GM21526 (cell line): ENCODE results near the gene CHD1L.
A peak's percentile ranks its signal among the peaks of the same experiment; 100 is the strongest.
"Not testable (repeated sequence)": the region's sequence is repeated elsewhere in the genome, so short reads cannot be mapped to it uniquely, and the experiment has no call there.

ENCODE experiments used
- ATAC-seq: cut with Tn5 transposase; IDR thresholded peaks from one replicate; pipeline ENCODE4 v1.9.1; 2021; ENCODE audit warnings: moderate library complexity; ENCODE audit not compliant: unreplicated experiment, low FRiP score

Gene CHD1L

DNA sequence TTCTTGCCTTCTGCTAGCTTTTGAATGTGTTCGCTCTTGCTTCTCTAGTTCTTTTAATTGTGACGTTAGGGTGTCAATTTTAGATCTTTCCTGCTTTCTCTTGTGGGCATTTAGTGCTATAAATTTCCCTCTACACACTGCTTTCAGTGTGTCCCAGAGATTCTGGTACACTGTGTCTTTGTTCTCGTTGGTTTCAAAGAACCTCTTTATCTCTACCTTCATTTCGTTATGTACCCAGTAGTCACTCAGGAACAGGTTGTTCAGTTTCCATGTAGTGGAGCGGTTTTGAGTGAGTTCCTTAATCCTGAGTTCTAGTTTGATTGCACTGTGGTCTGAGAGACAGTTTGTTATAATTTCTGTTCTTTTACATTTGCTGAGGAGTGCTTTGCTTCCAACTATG, 11.5 kb upstream of the CHD1L start:
- not testable (repeated sequence) for ATAC-seq

DNA sequence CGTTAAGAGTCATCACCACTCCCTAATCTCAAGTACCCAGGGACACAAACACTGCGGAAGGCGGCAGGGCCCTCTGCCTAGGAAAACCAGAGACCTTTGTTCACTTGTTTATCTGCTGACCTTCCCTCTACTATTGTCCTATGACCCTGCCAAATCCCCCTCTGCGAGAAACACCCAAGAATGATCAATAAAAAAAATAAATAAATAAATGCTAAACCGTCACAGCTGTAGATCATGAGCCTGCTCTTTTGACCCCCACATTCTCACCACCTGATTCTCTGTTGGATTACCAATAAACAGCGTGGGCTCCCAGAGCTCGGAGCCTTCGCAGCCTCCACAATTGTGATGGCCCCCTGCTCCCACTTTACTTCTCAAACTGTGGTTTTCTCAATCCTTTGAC, 8.6 kb upstream of the CHD1L start:
- not testable (repeated sequence) for ATAC-seq

DNA sequence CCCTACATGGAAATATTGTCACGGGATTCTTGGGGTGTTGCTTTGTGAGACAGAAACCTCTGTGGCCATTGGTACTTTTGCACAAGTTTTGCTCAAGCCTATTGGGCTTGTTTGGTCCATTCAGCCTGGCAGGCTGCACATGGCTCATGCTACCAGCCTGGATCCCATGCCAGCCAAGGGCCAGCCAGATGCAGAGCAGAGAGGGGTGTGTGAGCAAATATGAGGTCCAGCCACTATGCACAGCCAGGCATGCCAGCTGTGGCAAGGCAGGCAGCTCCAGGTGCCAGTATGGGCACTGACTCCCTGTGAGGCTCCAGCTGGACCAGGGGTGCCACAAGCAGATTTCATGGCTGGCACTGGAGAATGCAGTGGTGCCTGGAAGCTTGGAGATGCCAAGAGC, 6.7 kb upstream of the CHD1L start:
- no peak for ATAC-seq

DNA sequence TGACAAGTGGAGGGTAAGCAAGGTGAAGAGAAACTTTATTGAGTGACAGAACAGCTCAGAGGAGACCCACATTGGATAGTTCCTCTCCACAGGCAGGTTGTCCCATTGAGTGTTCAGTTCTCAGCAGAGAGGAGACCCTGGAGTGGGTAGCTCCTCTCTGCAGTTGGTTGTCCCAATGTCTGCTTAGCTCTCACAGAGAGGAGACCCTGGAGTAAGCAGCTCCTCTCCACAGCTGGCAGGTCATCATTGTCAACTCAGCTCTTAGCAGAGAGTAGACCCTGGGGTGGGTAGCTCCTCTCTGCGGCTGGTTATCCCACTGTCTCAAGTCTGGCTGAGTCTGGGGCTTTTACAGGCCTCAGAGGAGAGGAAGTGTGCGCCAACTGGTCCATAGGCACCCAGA, 6.0 kb upstream of the CHD1L start:
- ATAC-seq, result no peak

DNA sequence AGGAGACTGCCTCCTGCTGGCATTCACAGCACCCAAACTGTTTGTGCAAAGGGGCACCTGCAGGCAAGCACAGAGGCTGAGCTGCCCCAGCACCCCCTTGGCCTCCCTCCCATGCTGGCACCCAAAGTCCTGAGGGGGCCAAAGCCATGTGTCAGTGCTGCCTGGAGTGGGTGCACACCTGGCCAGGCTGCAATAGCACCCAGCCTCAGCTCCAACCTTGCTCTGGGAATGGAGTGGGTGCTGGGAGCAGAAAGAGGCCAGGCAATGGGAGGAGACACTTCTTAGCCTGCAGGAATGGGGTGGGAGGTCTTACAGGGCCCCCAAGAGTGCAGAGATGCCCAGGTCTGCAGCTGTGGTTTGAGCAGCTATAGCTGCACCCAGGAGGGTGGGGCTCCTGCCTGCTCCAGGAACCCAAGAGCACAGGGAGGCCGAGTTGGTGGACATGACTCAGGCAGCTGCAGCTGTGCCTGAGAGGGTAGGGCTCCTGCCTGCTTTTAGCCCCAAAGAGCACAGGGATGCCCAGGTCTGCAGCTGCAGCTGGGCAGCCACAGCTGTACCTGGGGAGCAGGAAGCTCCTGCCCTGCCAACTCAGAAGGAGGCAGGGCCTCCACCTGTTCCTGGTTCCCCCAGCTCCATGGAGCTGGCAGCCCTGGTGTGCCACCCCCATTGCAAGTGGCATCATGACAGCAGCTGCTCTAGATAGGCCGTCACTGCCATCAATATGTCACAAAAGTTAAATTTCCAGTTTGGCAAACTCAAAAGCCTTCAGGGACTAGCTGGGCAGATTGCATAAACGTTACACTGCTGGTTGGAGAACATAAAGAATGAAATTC, 5.3 kb upstream of the CHD1L start:
- ATAC-seq, result no peak

DNA sequence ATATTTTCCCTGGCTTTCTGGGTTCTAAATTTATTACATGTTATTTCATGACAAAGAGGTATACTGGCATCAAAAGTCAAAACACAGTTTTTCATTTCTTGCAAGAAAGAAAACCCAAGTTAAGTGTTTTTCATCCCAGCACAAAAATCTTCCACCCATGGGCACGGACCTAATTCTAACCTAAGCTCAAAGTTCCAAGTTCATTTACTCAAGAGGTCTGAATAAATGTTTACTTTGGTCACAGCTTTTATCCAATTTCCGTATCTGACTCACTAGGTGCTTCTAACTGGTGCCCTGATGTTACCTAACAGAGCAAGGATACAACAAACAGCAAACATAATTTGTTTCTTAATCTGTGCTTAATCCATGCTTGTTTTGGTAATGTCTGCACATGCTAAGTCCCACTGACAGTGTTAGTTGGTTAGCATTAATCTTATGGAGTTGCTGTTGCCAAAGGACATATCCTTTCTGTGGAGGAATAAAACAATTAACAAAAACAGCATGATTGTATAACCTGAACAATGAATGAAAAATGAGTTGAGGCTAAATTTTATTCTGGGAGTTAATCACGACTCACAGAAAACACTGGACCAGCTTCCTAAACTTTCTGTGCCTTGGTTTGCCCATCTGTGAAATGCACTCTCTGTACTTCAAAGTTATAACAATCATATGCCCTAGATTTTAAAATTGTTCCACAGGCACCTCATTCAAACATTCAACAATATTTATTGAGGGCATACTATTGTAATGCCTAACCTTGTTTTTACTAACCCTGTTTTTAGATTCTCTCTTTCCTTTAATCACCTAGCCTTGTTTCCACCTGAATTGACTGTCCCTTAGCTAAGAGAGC, 4.2 kb upstream of the CHD1L start:
- ATAC-seq, result no peak

DNA sequence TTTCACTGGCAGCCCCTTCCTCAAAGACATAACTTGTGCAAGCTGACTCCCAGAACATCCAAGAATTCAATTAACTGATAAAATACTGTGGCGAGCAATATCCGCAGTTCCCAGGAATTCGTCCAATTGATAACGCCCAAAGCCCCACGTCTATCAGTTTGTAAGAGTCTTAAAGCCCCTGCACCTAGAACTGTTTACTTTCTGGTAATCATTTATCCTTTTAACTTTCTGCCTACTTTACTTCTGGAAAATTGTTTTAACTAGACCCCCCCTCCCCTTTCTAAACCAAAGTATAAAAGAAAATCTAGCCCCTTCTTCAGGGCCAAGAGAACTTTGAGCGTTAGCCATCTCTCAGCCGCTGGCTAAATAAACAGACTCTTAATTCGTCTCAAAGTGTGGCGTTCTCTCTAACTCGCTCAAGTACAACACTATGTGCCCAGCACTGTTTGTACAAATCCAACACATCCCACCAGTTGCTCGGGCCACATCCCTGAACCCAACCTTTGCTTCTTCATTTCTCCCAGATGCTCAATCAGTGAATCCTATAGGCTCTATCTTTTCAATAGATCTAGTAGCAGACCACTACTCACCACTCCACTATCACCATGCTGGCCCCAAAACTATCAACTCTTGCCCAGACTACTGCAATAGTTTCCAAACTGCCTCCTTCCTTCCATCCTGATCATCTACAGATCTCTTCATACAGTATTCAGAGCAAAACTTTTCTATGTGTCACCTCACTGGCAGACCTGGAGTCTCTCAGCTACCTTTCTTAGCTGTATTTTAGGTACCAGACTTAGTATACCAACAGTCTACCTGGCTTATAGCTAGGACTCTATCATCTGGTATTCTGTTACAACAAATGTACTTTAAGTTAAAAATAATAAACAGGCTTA, 3.3 kb upstream of the CHD1L start:
- ATAC-seq, result no peak

DNA sequence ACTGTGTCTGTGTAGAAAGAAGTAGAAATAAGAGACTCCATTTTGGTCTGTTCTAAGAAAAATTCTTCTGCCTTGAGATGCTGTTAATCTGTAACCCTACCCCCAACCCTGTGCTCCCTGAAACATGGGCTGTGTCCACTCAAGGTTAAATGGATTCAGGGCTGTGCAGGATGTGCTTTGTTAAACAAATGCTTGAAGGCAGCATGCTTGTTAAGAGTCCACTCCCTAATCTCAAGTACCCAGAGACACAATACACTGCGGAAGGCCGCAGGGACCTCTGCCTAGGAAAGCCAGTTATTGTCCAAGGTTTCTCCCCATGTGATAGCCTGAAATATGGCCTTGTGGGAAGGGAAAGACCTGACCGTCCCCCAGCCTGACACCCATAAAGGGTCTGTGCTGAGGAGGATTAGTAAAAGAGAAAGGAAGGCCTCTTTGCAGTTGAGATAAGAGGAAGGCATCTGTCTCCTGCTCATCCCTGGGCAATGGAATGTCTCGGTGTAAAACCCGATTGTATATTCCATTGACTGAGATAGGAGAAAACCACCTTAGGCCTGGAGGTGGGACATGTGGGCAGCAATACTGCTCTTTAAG, 2.3 kb upstream of the CHD1L start:
- ATAC-seq, result not testable (repeated sequence)

DNA sequence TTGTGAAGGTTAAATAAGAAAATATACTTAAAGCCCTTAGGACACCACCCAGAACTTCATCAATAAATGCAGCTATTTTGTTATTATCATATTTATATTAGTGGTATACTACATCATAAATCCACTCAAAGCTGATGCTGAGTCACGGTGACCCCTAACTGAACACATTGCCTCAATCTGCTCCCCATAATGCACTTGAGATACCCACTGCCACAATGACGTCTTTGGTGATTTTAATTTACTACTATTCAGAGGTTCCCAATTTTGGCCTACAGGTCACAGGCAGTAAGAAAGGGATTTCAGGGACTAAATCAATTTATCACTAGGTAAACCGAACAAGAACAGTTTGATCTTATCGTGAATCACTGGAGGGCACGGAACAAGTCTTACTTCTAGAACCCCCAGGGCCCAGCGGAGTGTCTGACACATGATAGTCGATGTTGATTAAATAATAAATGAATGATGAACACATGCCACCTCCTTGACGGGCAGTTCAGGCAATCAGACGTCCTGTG, 493 bp upstream of the CHD1L start:
- no peak for ATAC-seq

DNA sequence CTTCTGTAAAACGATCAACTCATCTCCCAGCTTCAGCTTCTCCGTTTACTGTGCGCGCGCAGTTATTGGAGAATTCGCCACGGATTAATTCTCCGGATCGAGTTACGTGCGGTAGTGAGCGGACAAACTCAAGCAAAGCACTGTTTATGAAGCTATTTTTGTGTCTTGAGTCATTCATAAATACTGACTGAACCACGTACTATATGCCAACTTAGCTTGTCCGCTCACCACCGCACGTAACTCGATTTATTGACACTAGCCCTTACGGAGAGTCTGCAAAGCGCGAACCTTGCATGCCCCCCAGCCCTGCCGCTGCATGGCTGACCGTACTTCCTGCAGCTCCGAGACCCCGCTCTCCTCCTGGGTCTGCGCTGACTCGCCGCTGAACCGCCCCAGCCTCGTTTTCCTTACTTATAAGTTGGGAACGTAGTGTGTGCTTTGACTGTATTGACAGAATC, 773 bp downstream of the CHD1L start:
- ATAC-seq, result peak; percentile 28

DNA sequence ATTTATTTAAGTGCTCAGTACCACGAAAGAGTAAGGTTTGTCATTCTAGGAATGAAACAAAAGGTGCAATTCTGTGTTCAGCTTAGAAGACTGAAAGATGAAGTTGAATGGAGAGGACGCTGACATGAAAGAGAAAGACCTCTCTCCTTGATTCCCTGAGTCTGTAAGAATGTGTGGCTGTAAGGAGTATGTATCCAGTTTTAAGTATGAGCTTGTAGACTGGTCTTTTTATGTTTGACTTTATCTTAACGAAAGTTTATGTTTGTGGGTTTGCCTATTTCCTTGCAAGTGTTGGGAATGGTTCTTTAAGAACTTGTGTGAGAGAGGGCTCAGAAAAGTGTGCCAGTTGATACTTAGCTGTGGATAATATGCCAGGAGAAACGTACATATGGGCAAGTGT, 1.4 kb downstream of the CHD1L start:
- ATAC-seq, result no peak

DNA sequence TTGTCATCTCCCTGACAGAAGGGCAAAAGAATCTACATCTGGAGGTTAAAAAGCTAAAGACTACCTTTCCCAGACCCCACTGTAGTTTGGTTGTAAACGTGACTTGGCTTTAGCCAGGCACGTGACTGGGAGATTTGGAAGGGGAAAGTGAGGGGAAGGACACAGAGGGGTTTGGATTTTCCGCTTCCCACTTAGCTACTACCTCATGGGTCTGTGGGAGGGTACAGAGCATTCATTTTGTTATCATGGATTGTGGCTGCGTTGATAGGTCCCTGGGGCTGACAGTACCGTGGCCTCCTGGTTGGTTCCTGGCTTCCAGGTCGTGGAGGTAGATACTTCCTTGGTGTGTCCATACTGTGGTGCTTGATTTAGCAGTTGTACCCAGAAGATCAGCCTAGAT, 2.6 kb downstream of the CHD1L start:
- ATAC-seq, result no peak

DNA sequence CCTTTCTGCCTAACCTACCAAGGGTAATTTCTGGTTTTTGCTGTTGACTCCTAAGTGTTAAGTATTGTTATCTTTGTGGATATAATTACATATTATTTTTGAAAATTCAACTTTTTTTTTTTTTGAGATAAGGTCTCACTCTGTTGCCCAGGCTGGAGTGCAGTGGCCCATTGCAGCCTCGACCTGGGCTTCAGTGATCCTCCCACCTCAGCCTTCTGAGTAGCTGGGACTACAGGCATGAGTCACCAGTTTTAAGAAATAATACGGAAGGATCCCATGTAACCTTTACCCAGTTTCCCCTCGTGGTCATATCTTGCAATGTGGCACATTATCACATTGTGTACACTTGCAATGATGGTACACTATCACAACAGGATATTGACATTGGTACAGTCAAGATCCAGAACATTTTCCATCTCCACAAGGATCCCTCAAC, 3.1 kb downstream of the CHD1L start:
- no peak for ATAC-seq

DNA sequence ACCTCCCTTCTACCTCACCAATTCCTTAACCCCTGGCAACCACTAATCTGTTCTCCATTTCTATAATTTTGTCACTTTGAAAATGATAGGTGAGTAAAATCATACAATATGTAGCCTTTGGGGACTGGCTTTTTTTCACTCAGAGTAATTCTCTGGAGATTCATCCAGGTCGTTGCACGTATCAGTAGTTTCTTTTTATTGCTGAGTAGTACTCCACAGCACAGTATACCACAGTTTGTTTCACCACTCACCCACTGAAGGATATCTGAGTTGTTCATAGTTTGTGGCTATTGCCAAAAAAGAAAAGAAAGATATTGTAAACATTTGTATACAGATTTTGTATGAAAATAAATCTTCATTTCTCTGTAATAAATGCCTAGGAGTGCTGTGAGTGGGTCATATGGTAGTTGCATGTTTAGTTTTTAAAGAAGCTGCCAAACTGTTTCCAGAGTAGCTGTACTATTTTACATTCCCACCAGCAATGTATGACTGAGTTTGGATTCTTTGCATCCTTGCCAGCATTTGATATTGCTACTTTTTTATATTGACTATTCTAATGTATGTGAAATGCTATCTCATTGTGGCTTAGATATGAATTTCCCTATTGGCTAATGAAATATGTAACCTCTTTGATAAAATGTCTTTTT, 3.7 kb downstream of the CHD1L start:
- ATAC-seq, result no peak

DNA sequence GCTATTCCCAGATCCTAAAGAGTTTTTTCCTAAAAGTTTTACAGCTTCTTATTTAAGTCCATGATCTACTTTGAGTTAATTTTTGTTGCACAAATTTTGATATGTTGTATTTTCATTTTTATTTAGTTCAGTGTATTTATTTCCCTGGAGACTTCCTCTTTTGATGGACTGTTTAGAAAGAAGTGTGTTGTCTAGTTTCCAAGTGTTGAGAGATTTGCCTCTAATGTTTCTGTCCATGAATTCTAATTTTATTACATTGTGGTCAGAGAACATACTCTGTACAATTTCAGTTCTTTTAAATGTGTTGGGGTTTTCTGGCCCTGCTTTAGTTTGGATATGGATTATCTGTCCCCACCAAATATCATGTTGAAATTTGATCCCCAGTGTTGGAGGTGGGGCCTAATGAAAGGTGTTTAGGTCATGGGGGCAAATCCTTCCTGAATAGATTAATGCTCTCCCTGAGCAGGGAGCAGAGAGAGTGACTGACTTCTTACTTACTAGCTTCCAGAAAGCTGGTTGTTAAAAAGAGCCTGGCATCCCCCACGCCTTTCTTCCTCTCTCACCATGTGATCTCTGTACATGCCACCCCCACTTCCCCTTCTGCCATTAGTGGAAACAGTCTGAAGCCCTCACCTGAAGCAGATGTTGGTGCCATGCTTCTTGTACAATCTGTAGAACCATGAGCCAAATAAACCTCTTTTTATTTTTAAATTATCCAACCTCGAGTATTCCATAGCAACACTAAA, 4.6 kb downstream of the CHD1L start:
- ATAC-seq, result no peak

DNA sequence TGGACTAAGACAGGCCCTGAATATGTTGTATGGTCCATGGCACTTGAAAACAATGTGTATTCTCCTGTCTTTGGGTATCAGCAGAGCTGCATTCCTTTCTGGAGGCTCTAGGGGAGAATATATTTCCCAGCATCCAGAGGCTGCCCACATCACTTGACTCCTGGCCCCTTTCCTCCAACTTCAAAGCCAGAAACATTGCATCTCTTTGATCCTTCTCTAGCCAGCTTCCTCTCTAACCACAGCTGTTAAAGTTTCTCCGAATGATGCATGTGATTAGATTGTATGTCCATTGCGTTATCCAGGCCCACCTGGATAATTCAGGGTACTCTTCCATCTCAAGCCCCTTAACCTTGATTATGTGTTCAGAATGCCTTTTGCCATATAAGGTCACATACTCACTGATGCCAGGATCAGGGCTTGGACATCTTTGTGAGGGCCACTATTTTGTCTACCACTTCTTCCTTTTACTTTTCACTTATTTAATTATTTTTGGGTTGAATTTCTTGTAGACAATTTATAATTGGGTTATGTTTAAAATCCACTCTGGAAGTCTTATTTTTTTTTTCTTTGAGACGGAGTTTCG, 5.3 kb downstream of the CHD1L start:
- no peak for ATAC-seq

DNA sequence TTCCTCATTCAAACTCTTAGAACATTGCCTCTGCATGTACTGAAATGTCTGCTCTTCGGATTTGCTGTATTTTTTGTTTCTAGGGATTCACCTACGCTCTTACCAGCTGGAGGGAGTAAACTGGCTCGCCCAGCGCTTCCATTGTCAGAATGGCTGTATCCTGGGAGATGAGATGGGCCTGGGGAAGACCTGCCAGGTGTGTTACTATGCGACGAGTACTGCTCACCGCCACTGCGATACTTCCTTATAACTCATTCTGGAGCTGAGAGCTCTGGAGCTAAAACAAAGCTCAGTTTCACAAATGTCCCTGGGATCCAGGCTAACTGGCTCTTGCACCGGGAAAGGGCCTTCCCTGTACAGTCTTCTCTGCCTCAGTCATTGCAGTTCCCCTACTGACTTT, 10.1 kb downstream of the CHD1L start:
- no peak for ATAC-seq

DNA sequence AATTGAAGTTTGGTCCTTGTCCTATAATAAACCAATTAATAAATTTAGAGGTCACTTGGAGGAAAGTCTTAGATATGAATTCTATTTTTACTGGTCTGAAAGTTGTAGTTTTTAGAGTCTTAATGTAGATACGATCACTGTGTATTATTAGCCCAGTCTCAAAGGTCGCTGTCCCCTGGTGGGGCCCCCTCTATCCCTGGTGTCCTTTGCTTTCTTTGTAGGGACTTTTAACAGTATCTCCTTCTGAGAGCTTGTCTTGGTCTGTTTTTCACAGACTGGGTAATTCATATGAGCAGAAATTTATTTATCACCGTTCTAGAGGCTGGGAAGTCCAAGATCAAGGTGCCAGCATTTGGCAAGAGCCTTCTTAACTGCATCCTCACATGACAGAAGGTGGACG, 18.5 kb downstream of the CHD1L start:
- no peak for ATAC-seq
